Aorta (tissue), 5 donors: Measurements from ENCODE around the gene XPO4. TPM values are rescaled to one million over a fixed set of nuclear protein-coding genes. Genes with fewer than 3 reads are reported as not detected.

ENCODE experiments used
- ATAC-seq: fragments of 200-7000 bp; cut with Tn5 transposase; one replicate; pipeline ENCODE4 v1.9.1; 2022; ENCODE audit warnings: moderate library complexity; ENCODE audit not compliant: low FRiP score
- DNase-seq, 2 donors: peaks; one replicate each; pipeline ENCODE4 v3.0.0-alpha.2; 2020
- H3K27ac ChIP-seq, 2 donors: one replicate each; pipeline ENCODE4 v1.5.1; 2013; ENCODE audit warnings: low read length in 2 of 2, mild to moderate bottlenecking in 2 of 2, moderate library complexity in 2 of 2, control low read depth in 1 of 2, inconsistent platforms in 1 of 2, low read depth in 1 of 2
- H3K27me3 ChIP-seq, 2 donors: one replicate each; pipeline ENCODE4 v1.6.1; 2013; ENCODE audit warnings: control low read depth in 1 of 2, low read length in 1 of 2, mild to moderate bottlenecking in 1 of 2, moderate library complexity in 1 of 2; ENCODE audit not compliant: insufficient read depth in 2 of 2, control insufficient read depth in 1 of 2
- H3K36me3 ChIP-seq, 2 donors: one replicate each; pipeline ENCODE4 v1.6.1; 2013; ENCODE audit warnings: control low read depth in 1 of 2, low read length in 1 of 2, mild to moderate bottlenecking in 1 of 2; ENCODE audit not compliant: insufficient read depth in 2 of 2, control insufficient read depth in 1 of 2
- H3K4me1 ChIP-seq, 2 donors: one replicate each; pipeline ENCODE4 v1.6.1; 2013; ENCODE audit warnings: low read length in 2 of 2, control low read depth in 1 of 2, mild to moderate bottlenecking in 1 of 2, moderate library complexity in 1 of 2; ENCODE audit not compliant: insufficient read depth in 2 of 2, control insufficient read depth in 1 of 2
- H3K4me3 ChIP-seq, 2 donors: one replicate each; pipeline ENCODE4 v1.5.1; 2013; ENCODE audit warnings: low read length in 2 of 2, control low read depth in 1 of 2, mild to moderate bottlenecking in 1 of 2
- H3K9me3 ChIP-seq: one replicate; pipeline ENCODE4 v1.6.1; 2013; ENCODE audit warnings: mild to moderate bottlenecking, low read length; ENCODE audit not compliant: control insufficient read depth
- whole genome bisulfite sequencing, 2 donors: extraction: QIAGEN DNeasy Blood & Tissue Kit; methylation state at CpG; one replicate each; pipeline ENCODE4 v1.1.7; 2013; 5-methylcytosine and 5-hydroxymethylcytosine counted together
- intact Hi-C, 2 donors: fragments of 100-400 bp; cut with DNase I; formaldehyde crosslinking; loops; one replicate each; pipeline versions ENCODE4 v1.14.2 to v1.15.0; 2022
- polyA plus RNA-seq, 2 donors: library from polyadenylated mRNA; stranded (reverse); fragments of 200-250 nt; gene quantifications; one replicate each; pipeline ENCODE4 v1.2.3, GENCODE V29; 2013
- total RNA-seq, 2 donors: library from RNA; stranded (reverse); fragmentation: NEBNext Ultra II Directional; extraction: Animal tissue kit (Norgen Biotek cat#: 25700); gene quantifications; one replicate each; pipeline ENCODE4 v1.2.1, GENCODE V29; 2021
- donor health status: healthy with polysubstance abuse.
- donor health status: Bipolar disorder and iron deficiency.
- donor health status: DM: no; HTN: no; CAD: no.
- donor health status: DM: no; HTN: no; CAD: no.
- donor health status: DM: yes; HTN: yes; CAD: no.

The XPO4 gene
- total and polyA plus RNA-seq, 4 donors: 0.88 to 14.8 (median 7.7) TPM

GRCh38 chr13:20831254-20831653 lies 71.3 kb downstream of the XPO4 start:
- no peak for ATAC-seq
- H3K4me1 ChIP-seq: no peaks in the 10 kb centered on the region
- WGBS, 2 donors: 86 to 88% methylated on average over 2 of the region's 2 CpGs
- intact Hi-C loops: no loop called here
- H3K36me3 ChIP-seq: no peaks in the 10 kb centered on the region
- H3K4me3 ChIP-seq: no peak overlapping the region
- no peak for DNase-seq
- H3K27me3 ChIP-seq: no peaks in the 10 kb centered on the region
- H3K9me3 ChIP-seq: no peaks in the 10 kb centered on the region
- H3K27ac ChIP-seq: no peak overlapping the region

GRCh38 chr13:20828539-20829364 lies 73.8 kb downstream of the XPO4 start:
- Histone ChIP-seq H3K27ac (no peak overlapping the region), H3K27me3 (no peaks in the 10 kb centered on the region), H3K36me3 (no peaks in the 10 kb centered on the region), H3K9me3 (no peaks in the 10 kb centered on the region), H3K4me3 (no peak overlapping the region), H3K4me1 (peaks cover 2 to 3% of the 10 kb centered on the region in 2 donors)
- intact Hi-C loops: loop anchor here (2.0 to 10.0 kb wide), 4 partner anchors 54 to 336 kb away; partner anchors contain the start of gene EEF1AKMT1 (in 1 of the 2)
- DNase-seq (no peak), ATAC-seq (peak; percentile 63)
- 18 to 24% methylated on average over 5 of the region's 5 CpGs for WGBS, 2 donors

GRCh38 chr13:20826843-20827560 lies 75.5 kb downstream of the XPO4 start:
- Histone ChIP-seq H3K36me3 (no peaks in the 10 kb centered on the region), H3K4me3 (no peak overlapping the region), H3K9me3 (no peaks in the 10 kb centered on the region), H3K27me3 (no peaks in the 10 kb centered on the region), H3K4me1 (peaks cover 2 to 5% of the 10 kb centered on the region in 2 donors), H3K27ac (no peak overlapping the region)
- DNase-seq (no peak), ATAC-seq (no peak)
- 60 to 61% methylated on average over 3 of the region's 3 CpGs for WGBS, 2 donors
- intact Hi-C loops: loop anchor here in 1 of 2 donors (5.0 to 10.0 kb wide), 2 partner anchors 52 to 335 kb away; partner anchors contain the start of gene EEF1AKMT1

- DNase-seq (no peak), ATAC-seq (no peak)
- Histone ChIP-seq H3K9me3 (no peaks in the 10 kb centered on the region), H3K4me3 (no peak overlapping the region), H3K27me3 (no peaks in the 10 kb centered on the region), H3K36me3 (no peaks in the 10 kb centered on the region), H3K4me1 (peaks cover 2 to 5% of the 10 kb centered on the region in 2 donors), H3K27ac (no peak overlapping the region)
- intact Hi-C loops: loop anchor here in 1 of 2 donors (5.0 to 10.0 kb wide), 2 partner anchors 52 to 334 kb away; partner anchors contain the start of gene EEF1AKMT1
- WGBS, 2 donors: 95% methylated on average over 5 of the region's 5 CpGs
Observed at GRCh38 chr13:20826301-20826700, 76.2 kb downstream of the XPO4 start.

GRCh38 chr13:20825477-20825875 lies 77.1 kb downstream of the XPO4 start:
- DNase-seq (no peak), ATAC-seq (no peak)
- Histone ChIP-seq H3K9me3 (no peaks in the 10 kb centered on the region), H3K4me3 (no peak overlapping the region), H3K27me3 (no peaks in the 10 kb centered on the region), H3K4me1 (peaks cover 2 to 5% of the 10 kb centered on the region in 2 donors), H3K36me3 (no peaks in the 10 kb centered on the region), H3K27ac (no peak overlapping the region)
- intact Hi-C loops: loop anchor here in 1 of 2 donors (5.0 to 10.0 kb wide), 2 partner anchors 51 to 333 kb away; partner anchors contain the start of gene EEF1AKMT1
- WGBS, 2 donors: 13% methylated on average over 3 of the region's 3 CpGs

GRCh38 chr13:20824762-20825476 lies 77.6 kb downstream of the XPO4 start:
- intact Hi-C loops: loop anchor here in 1 of 2 donors (5.0 to 10.0 kb wide), 2 partner anchors 50 to 333 kb away; partner anchors contain the start of gene EEF1AKMT1
- Histone ChIP-seq H3K27ac (peak overlapping the region in 1 of 2 donors; percentile 67), H3K4me1 (peaks cover 2 to 5% of the 10 kb centered on the region in 2 donors), H3K4me3 (no peak overlapping the region), H3K36me3 (no peaks in the 10 kb centered on the region), H3K9me3 (no peaks in the 10 kb centered on the region), H3K27me3 (no peaks in the 10 kb centered on the region)
- 41 to 45% methylated on average over 5 of the region's 5 CpGs for WGBS, 2 donors
- no peak for ATAC-seq
- DNase-seq: no peak

GRCh38 chr13:20823071-20823470 lies 79.5 kb downstream of the XPO4 start:
- no peaks in the 10 kb centered on the region for H3K36me3 ChIP-seq
- ATAC-seq: no peak
- no peaks in the 10 kb centered on the region for H3K27me3 ChIP-seq
- H3K27ac ChIP-seq: no peak overlapping the region
- 73 to 79% methylated on average over 1 of the region's 1 CpG for WGBS, 2 donors
- intact Hi-C loops: loop anchor here in 1 of 2 donors (10.0 kb wide), 1 partner anchor 48 kb away; the partner anchor contains the start of gene EEF1AKMT1
- no peaks in the 10 kb centered on the region for H3K9me3 ChIP-seq
- H3K4me1 ChIP-seq: peaks cover 2 to 5% of the 10 kb centered on the region in 2 donors
- no peak overlapping the region for H3K4me3 ChIP-seq
- no peak for DNase-seq

GRCh38 chr13:20822406-20822805 lies 80.1 kb downstream of the XPO4 start:
- H3K4me1 ChIP-seq: peaks cover 2 to 5% of the 10 kb centered on the region in 2 donors
- 91 to 94% methylated on average over 1 of the region's 1 CpG for WGBS, 2 donors
- no peak overlapping the region for H3K27ac ChIP-seq
- no peak for ATAC-seq
- H3K36me3 ChIP-seq: no peaks in the 10 kb centered on the region
- no peak for DNase-seq
- intact Hi-C loops: loop anchor here in 1 of 2 donors (10.0 kb wide), 1 partner anchor 48 kb away; the partner anchor contains the start of gene EEF1AKMT1
- H3K4me3 ChIP-seq: no peak overlapping the region
- no peaks in the 10 kb centered on the region for H3K9me3 ChIP-seq
- H3K27me3 ChIP-seq: no peaks in the 10 kb centered on the region
